OCI-LY3 (cell line): Measurements from ENCODE around the gene PTPRC.

Experiments used
- H2AFZ ChIP-seq: fragments of 200-600, 300-600 bp; shearing (Covaris generic); 2 replicates; pipeline ENCODE4 v1.6.0; 2014; ENCODE audit warnings: antibody characterized with exemption, low read depth, low read length
- H3K27ac ChIP-seq: fragments of 200-600, 300-600 bp; sonication (generic); 2 replicates; pipeline ENCODE4 v1.5.1; 2014; ENCODE audit warnings: mild to moderate bottlenecking, low read length, moderate library complexity, mixed read lengths
- H3K27me3 ChIP-seq: fragments of 200-600, 300-600 bp; sonication (generic); 2 replicates; pipeline ENCODE4 v1.6.1; 2014; ENCODE audit warnings: low read depth, low read length, mixed read lengths
- H3K36me3 ChIP-seq: fragments of 200-600, 300-600 bp; sonication (generic); replicated peaks from 2 replicates; pipeline ENCODE3; 2014; ENCODE audit warnings: low read depth, low read length, mixed read lengths
- H3K4me1 ChIP-seq: fragments of 300-600, 200-600 bp; sonication (generic); 2 replicates; pipeline ENCODE4 v1.6.1; 2014; ENCODE audit warnings: low read length, mixed read lengths
- H3K4me2 ChIP-seq: fragments of 200-600, 300-600 bp; sonication (generic); 2 replicates; pipeline ENCODE4 v1.6.1; 2014; ENCODE audit warnings: low read length, mixed read lengths
- H3K4me3 ChIP-seq: fragments of 300-600, 200-600 bp; sonication (generic); 2 replicates; pipeline ENCODE4 v1.5.1; 2014; ENCODE audit warnings: antibody characterized with exemption, mild to moderate bottlenecking, low read length, moderate library complexity
- H3K79me2 ChIP-seq: fragments of 300-600, 200-600 bp; shearing (Covaris generic); 2 replicates; pipeline ENCODE4 v1.6.1; 2014; ENCODE audit warnings: mild to moderate bottlenecking, low read length, mixed read lengths
- H3K9ac ChIP-seq: fragments of 300-600, 200-600 bp; shearing (Covaris generic); 2 replicates; pipeline ENCODE4 v1.6.0; 2014; ENCODE audit warnings: mild to moderate bottlenecking, low read length, moderate library complexity
- H3K9me3 ChIP-seq: fragments of 200-600, 300-600 bp; shearing (Covaris generic); 2 replicates; pipeline ENCODE4 v1.6.1; 2014; ENCODE audit warnings: low read length, mixed read lengths; ENCODE audit not compliant: insufficient read depth
- H4K20me1 ChIP-seq: fragments of 200-600, 300-600 bp; sonication (generic); 2 replicates; pipeline ENCODE4 v1.6.1; 2016; ENCODE audit warnings: low read length, mixed read lengths; ENCODE audit not compliant: insufficient read depth
- EZH2phosphoT487 ChIP-seq: fragments of 200-600 bp; shearing (Covaris generic); IDR thresholded peaks from 2 replicates; pipeline ENCODE4 v1.6.1; 2018; ENCODE audit warnings: antibody characterized with exemption, mixed run types, low read depth
- TF ChIP-seq, protein P1 (sequence below): fragments of 200-600, 300-600 bp; sonication (generic); IDR thresholded peaks from 2 replicates; pipeline ENCODE4 v1.5.1; 2014; ENCODE audit warnings: antibody characterized with exemption, low read length, low read depth

The PTPRC gene

DNA sequence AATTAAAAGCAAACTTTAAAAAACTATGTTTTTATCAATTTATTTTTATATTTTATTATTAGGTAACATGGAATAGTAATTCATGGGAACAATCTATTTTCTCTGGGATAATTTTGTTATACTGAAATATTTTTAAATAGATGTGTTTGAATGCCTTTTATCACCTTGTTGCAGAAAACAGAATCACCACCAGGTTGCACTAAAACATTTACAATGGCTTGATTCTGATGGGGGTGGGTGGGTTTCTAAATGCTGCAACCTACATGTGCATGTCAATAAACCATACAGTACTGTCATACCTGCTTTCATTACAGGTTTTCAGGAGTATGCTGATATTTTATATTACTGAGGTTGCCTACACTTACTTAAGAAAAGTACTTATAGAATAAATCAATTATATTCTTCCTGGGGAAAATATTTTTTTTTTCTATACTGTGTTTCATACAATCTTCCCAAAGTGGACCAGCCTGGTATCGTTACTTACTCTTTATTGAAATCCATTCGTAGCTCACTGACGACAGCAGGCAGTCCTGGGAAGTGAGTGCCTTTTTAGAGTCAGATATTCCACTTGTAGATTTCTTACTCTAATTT, 132.8 kb downstream of the PTPRC start:
- Histone ChIP-seq H3K4me1 (peaks cover 8% of the 10 kb centered on the region), H3K27ac (no peak overlapping the region), H3K4me3 (no peak overlapping the region), H4K20me1 (no peaks in the 10 kb centered on the region), H2AFZ (no peak overlapping the region), H3K27me3 (no peaks in the 10 kb centered on the region), H3K9ac (no peak overlapping the region), H3K36me3 (no peaks in the 10 kb centered on the region), H3K9me3 (no peaks in the 10 kb centered on the region), H3K4me2 (no peak overlapping the region), H3K79me2 (no peaks in the 10 kb centered on the region)
- TF ChIP-seq, protein P1, sequence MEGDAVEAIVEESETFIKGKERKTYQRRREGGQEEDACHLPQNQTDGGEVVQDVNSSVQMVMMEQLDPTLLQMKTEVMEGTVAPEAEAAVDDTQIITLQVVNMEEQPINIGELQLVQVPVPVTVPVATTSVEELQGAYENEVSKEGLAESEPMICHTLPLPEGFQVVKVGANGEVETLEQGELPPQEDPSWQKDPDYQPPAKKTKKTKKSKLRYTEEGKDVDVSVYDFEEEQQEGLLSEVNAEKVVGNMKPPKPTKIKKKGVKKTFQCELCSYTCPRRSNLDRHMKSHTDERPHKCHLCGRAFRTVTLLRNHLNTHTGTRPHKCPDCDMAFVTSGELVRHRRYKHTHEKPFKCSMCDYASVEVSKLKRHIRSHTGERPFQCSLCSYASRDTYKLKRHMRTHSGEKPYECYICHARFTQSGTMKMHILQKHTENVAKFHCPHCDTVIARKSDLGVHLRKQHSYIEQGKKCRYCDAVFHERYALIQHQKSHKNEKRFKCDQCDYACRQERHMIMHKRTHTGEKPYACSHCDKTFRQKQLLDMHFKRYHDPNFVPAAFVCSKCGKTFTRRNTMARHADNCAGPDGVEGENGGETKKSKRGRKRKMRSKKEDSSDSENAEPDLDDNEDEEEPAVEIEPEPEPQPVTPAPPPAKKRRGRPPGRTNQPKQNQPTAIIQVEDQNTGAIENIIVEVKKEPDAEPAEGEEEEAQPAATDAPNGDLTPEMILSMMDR: peak; percentile 85
- TF ChIP-seq EZH2phosphoT487: no peak

DNA sequence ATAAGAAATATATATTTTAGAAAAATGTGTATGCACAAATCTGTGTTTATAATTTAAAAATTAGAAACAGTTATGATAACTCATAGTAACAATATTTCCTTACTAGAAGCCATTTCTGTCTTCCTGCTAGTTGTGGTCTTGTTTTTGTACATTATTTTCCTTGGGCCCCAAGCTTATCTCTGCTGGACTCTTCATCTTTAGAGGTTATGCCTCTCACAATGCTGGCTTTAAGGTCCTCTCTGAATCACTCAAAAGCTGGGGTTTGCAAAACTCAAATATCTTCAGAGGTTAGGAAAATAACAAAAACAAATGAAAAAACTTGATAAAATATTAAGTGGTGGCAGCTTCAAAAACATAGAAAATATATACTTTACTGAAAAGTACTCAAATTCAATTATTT, 133.8 kb downstream of the PTPRC start:
- H2AFZ ChIP-seq: 0 out of 2 replicates have a peak overlapping the region, but pooled peaks have one; percentile 35
- no peak overlapping the region for H3K9ac ChIP-seq
- no peaks in the 10 kb centered on the region for H3K79me2 ChIP-seq
- peaks cover 11% of the 10 kb centered on the region for H3K4me1 ChIP-seq
- H3K27me3 ChIP-seq: no peaks in the 10 kb centered on the region
- H3K4me3 ChIP-seq: no peak overlapping the region
- H3K36me3 ChIP-seq: no peaks in the 10 kb centered on the region
- H3K9me3 ChIP-seq: no peaks in the 10 kb centered on the region
- TF ChIP-seq, protein P1: no peak
- no peak for TF ChIP-seq EZH2phosphoT487
- no peak overlapping the region for H3K27ac ChIP-seq
- no peaks in the 10 kb centered on the region for H4K20me1 ChIP-seq
- H3K4me2 ChIP-seq: no peak overlapping the region

DNA sequence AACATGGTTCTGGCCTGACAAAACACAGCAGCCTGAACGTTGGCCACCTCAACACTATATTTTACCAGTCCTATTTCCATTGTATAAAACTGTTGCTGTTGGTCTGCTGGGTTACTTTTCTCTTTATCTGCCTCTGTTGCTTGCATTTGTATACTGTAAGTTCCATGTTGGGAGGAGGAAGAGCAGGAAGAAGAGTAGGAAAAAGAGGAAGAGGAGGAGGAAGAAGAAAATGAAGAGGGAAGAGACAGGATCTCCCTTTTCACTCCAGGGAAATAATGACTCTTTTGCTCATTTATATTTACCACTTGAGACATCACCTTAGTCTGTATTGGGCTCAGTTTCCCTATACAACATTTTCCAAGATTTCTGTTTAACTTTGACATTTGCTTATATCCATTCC, 134.2 kb downstream of the PTPRC start:
- H3K9ac ChIP-seq: no peak overlapping the region
- no peaks in the 10 kb centered on the region for H3K27me3 ChIP-seq
- H3K36me3 ChIP-seq: no peaks in the 10 kb centered on the region
- no peak overlapping the region for H3K4me3 ChIP-seq
- no peak overlapping the region for H3K4me2 ChIP-seq
- no peaks in the 10 kb centered on the region for H3K9me3 ChIP-seq
- H2AFZ ChIP-seq: peak overlapping the region; percentile 35; the same call in 1 of the 2 replicates
- H3K27ac ChIP-seq: no peak overlapping the region
- no peaks in the 10 kb centered on the region for H4K20me1 ChIP-seq
- TF ChIP-seq EZH2phosphoT487: no peak
- TF ChIP-seq, protein P1: no peak
- H3K79me2 ChIP-seq: no peaks in the 10 kb centered on the region
- peaks cover 15% of the 10 kb centered on the region for H3K4me1 ChIP-seq

DNA sequence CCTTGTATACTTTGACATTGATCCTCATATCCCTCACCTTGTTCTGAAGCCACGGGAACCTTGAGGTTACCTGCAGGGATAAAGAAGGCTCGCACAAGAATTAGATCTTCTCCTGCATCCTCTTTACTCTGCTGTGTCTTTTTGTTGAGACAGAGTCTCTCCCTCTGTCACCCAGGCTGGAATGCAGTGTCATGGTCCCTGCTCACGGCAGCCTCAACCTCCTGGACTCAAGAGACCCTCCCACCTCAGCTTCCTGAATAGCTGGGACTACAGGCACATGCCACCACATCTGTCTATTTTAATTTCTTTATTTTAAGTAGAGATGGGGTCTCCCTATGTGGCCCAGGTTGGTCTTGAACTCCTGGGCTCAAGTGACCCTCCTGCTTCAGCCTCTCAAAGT, 134.7 kb downstream of the PTPRC start:
- Histone ChIP-seq H4K20me1 (no peaks in the 10 kb centered on the region), H3K27me3 (no peaks in the 10 kb centered on the region)
- TF ChIP-seq EZH2phosphoT487: no peak
- TF ChIP-seq, protein P1: no peak

More for the DNA sequence above, 134.7 kb downstream of the PTPRC start:
- H3K79me2 ChIP-seq: no peaks in the 10 kb centered on the region
- H3K36me3 ChIP-seq: no peaks in the 10 kb centered on the region
- H3K4me1 ChIP-seq: peaks cover 20% of the 10 kb centered on the region
- no peak overlapping the region for H3K9ac ChIP-seq
- H3K4me2 ChIP-seq: no peak overlapping the region
- no peak overlapping the region for H3K27ac ChIP-seq
- H2AFZ ChIP-seq: no peak overlapping the region
- H3K9me3 ChIP-seq: no peaks in the 10 kb centered on the region
- H3K4me3 ChIP-seq: no peak overlapping the region
